Activated gamma-delta T cell treated with Interleukin-2 at 50 U/mL for 16 hours (primary cell): ENCODE data around the gene CASP1.
"Not testable (repeated sequence)": the region's sequence is repeated elsewhere in the genome, so short reads cannot be mapped to it uniquely, and the experiment has no call there.

ENCODE experiments used
- DNase-seq: peaks from one replicate; pipeline ENCODE4 v3.0.0-alpha.2; 2020

The CASP1 gene

DNA sequence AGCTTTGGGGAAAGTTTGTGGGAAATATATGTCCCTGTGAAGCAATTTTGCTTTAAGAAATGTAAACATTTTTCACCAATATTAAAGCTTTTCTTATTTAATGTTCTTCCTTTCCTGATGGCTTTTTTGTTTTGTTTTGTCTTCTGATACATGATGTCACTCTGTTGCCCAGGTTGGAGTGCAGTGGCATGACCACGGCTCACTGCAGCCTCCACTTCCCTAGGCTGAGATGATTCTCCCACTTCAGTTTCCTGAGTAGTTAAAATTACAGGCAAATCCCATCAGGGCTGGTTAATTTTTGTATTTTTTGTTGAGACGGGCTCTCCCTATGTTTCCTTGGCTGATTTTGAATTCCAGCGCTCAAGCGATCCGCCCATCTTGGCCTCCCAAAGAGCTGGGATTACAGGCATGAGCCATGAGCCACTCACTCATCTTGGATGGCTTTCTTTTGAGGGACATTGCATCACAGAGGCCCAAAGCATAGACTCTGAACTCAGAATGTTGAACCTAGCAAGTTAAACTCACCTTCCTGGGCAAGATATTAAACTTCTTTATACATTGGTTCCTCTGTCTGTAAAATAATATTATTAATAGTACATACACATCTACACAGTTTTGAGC, 10.8 kb upstream of the CASP1 start:
- no peak for DNase-seq

DNA sequence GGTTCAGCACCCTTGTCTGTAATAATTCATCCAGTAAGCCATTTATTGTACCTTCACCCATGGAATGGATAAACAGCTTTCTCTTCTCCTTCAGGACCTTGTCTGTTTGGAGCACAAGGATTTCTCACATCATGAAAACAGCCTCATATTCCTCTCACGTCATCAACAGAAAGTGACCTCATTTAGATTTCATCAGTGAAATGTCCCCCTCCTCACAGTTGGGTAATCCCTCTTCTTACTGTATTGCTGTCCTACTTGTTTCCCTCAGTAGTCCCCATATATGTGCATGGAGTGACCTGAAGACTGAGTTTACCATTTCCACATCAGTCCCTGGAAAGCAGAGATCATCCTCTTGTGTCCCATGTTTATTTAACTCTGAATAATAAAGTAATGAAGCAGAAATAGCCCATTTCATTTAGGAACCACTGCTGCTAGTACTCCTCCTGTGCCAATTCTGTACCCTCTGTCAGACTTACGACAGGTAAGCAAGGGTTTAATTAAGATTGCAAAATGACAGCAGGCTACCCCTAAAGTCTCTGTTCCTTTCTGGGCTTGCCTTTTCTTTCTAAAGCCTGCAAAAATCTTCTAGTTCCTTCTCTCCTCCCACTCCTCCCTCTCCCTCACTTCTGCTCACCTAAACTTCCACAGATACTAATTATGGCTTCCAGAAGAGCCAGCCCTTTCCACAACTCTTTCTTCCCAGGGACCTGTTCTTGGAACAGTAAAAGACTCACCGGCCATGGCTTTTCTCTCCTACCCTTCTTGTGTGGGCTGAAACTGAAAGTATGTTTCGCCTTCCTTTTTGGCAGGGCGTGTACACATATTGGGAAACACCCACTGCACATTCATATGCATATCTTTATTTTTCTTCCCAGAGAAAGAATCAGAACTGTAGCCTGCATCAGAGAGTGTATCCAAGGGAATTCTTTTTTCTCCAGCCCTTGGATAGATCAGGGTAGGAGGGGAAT, 9.9 kb upstream of the CASP1 start, which contains the start of gene CARD16:
Gene CARD16, minus strand, starts transcription at position 779 of the 968 bp plus-strand sequence. Its CDS starts 38 bp downstream, at position 741.
- DNase-seq: peak; percentile 36

DNA sequence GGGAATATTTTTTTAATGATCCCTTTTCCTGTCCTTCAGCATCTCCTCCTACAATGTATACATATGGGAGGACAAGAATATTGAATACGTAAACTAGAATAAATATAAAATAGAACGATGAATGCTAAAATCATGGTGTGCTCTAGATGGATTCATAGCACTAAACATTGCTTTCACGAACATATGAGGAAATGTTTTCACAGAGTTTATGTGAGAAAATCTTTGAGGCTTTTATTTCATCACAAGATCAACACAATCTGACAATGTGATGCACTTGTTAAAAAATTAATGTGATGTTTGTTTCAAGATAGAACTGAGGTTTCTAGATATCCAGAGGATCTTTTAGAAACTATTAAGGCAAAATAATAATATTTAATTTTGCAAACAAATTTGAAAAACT, 7.2 kb upstream of the CASP1 start:
- no peak for DNase-seq

DNA sequence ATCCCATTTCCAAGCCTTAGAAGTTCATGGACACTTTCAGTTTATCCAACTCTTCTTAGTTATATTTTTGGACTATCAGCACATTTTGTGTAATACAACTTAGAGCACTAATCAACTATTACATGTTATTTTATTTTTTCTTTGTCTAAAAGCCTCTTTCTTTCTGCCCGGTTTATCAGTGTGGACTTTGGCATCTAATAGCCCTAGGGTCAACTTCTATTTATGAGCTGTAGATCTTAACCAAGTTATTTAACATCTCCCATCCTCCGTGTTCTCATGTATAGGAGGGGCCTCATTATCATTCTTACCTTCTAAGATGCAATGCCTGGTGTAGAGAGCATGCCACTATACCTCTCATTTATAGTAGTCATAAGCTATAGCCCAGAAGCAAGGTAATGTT, 5.8 kb upstream of the CASP1 start:
- DNase-seq: no peak

DNA sequence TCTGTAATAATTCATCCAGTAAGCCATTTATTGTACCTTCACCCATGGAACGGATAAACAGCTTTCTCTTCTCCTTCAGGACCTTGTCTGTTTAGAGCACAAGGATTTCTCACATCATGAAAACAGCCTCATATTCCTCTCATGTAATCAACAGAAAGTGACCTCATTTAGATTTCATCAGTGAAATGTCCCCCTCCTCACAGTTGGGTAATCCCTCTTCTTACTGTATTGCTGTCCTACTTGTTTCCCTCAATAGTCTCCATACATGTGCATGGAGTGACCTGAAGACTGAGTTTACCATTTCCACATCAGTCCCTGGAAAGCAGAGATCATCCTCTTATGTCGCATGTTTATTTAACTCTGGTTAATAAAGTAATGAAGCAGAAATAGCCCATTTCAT, 556 bp downstream of the CASP1 start:
- DNase-seq: not testable (repeated sequence)

DNA sequence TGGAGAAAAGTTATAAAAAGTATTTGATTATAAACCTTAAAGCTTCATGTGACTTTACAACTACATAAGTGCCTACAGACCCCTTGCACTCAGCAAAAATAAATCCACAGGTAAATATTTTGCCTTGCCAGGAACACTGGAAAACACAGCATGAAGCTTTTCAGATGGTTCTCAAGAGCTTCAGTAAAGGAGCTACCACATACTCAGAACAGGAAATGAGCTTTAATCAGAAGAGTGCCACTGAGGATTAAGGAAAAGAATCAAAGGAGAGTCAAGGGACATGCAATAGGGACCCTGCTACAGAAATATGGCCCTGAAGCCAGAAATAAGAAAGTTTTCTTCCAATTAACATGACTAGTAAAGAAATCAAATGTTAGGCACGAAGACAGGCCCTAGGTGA, 1.2 kb downstream of the CASP1 start:
- DNase-seq: no peak

DNA sequence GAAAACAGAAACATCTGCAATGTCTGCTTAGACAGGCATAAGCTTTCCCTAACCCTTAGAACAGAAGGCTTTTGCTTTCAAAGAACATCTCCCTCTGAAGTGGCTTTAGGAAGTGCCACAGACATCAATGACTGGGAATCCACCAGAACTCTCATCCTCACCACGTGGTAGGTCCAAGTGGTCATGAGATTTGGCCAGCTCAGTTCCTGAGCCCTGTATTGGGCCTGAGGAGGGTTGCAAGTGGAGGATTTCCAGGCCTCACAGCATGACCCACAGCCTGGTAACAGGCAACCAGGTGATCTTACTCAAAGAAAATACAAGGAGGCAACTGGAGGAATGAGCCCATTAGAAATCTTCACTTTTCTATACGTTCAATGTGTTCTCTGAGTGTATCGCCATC, 1.6 kb downstream of the CASP1 start:
- no peak for DNase-seq

DNA sequence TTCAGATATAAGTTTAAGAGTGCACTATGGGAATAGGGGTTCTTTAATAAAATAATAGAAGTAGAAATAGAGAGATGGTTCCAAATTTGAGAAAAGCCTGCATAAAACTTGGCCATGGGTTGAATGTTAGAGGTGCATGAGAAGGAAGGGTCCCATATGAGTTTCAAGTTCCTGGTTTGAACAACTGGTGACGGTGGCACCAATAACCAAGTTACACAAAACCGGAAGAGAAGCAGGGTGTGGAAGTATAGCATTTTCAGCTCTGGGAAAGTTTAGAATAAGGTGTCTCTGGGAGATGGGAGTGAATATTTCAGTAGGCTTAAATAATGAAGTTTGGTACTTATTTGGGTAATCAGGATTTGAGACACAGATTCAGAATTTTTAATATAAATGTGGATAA, 2.4 kb downstream of the CASP1 start:
- no peak for DNase-seq

DNA sequence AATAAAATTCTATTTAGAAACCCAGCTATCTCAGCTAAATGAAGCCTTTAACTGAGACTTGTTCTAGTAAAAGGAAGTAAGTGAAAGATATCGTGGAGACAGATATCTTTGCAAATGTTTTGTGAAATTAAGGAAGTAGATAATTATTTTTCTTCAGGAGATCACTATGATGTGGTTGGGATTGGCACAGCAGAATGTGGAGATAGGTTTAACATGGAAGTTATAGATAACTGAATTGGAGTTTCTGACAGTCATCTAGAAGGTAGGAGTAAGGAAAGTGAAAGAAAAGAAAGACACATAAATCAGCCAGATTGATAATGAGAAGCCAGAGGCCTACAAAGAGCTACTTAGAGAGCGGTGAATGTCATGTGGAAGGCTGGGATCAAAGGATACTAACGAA, 7.3 kb downstream of the CASP1 start:
- DNase-seq: no peak

DNA sequence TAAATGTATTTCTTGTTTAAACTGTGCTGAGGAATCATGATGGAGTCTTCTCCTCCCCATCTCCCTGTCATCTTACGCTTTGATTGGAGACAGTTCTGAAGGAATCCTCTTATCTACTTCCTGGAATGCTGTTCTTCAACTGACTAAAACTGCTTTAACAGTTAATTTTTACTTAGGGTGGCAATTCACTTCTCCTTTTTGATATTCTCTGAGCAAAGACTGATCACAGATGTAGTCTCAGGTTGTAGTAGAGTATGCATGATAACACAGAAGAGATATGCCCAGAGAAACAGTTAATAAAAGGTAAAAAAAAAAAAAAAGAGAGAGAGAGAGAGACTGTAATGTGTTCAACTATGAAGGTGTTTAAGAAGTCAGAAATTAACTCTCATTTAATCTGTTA, 10.6 kb downstream of the CASP1 start:
- no peak for DNase-seq

DNA sequence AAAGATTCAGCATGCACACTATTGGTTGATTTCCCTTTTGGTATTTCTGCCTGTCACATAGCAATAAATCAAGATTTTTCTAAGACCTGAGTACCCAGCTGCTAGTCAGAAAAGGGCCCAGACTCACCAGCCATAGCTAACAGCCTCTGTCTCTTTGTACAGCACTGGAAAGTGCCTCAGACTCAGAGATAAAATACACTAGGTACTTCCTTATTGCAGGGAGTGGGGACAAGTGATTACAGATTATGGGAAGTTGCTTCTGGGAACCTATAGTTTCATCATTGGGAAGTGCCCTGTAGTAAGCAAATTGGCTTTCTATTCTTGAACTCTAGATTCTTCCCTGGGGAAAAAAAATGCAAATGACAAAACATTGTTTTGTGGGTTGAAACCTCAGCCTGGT, 11.9 kb downstream of the CASP1 start, which contains the start of gene CASP5:
Gene CASP5, minus strand, starts transcription at position 166 of the 400 bp plus-strand sequence. Its CDS starts 32 bp downstream, at position 134.
- DNase-seq: no peak

DNA sequence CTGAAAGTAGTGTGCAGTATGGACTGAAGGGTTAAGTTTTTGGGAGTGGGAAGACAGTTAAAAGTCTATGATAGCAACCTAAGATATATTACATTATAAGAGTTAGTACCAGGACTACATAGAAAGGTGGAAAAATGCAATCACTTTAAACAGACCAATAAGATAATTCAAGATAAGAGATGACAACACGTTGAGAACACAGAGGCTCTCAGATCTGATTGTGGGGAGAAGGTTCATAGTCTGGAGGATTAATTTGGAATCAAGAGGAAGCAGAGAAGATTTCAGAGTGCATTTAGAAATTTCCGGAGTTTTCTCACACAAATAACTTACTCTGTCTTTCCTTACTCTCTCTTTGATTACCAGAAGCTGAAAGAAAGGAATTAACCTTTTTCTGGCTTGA, 12.4 kb downstream of the CASP1 start:
- DNase-seq: no peak

DNA sequence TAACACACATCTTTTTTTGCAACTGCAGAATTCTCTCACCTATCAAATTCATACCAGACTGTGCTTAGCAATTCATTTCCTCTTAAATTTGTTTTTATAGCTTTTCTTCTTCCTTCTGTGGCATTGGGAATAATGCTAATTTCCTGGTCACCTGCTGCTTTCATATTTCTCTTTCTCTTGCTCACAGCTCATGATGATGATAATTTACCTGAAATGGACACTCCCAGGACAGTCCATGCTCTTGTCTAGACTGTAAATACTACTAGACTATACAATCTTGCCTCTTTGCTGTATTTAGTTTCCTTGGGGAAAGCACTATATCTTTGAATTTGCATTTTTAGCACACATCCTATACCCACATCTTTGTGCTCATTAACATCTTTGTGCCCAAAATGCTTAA, 27.5 kb downstream of the CASP1 start:
- DNase-seq: no peak

DNA sequence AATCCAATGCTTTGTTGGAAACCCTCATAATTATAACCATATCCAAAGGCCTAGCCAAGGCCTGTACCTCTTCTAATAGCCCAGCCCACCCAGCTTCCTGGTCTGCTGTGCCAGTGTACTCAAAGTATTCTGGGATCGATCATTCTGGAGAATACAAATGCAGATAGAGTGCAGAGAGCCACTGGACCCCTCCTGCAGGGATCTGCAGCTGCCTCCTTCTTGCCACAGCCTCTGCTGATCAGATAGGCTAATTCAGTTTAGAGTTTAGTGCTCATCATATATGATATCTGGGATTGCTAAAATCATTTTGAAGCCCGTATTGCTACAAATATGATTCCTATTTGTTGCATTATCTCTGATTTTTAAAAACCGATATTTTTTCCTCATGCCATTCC, 29.5 kb downstream of the CASP1 start:
- DNase-seq: no peak

DNA sequence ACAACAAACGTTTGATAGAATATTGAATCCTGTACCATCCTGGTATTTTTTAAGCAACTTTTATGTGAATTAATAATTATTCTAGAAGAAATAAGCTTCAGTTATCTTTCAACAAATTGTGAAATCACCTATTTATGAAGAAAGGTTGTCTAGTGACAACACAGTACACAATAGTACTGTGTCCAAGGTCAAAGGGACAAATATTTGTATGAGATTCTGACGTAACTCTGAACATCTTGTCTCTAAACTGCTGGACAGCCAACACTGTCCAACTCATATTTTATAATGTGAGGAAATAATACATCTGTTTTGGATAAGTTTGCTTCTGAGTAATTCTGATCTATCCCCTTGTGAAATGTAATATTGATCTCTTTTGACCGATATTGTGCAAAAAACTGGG, 30.9 kb downstream of the CASP1 start:
- DNase-seq: no peak

DNA sequence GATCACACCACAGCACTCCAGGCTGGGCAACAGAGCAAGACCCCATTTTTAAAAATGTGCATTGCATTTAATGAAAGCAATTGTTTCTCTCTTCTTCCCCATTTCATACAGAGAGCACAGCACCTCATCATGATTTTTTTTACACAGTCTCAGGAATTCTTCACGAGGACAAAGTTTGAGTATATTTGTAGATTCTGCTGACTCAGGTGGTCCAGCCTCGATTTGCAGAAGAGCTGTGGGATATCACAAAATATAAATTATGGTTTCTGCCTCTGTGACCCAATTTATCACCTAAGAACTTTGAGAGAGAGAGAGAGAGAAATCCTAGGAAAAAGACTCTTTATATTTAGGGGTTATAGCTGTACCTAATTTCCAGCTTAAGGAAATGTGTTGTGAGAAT, 31.8 kb downstream of the CASP1 start:
- no peak for DNase-seq

DNA sequence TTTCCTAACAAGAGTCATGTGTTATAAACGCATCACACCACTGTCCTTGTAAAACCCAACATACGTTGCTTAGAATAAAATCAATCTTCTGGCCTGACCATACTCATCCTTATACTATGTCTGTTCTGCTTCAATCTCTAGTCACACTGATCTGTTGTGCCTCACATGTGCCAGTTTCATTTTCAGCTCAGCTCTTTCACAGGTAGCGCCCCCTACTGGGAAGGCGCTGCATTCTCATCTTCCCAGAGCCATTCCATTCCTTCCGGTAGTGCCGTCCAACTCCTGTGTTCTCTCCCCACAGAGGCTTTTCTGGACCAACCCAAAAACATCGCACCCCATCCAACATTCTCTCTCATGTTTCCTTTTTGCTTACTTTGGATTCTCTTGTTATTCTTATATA, 34.1 kb downstream of the CASP1 start:
- DNase-seq: peak; percentile 37

DNA sequence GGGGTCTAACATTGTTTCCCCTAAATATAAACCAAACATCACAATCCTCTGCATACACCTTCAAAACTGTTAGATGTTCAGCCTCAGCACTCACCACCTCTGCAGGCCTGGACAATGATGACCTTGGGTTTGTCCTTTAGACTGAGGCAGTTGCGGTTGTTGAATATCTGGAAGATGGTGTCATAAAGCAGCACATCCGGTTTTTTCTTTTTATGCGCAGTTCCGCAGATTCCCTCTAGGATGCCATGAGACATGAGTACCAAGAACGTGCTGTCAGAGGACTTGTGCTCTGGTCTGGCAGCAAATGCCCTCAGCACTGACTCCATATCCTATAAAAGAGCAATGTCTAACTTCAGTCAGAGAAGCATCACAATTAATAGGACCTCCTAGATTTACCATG, 34.8 kb downstream of the CASP1 start:
- no peak for DNase-seq

DNA sequence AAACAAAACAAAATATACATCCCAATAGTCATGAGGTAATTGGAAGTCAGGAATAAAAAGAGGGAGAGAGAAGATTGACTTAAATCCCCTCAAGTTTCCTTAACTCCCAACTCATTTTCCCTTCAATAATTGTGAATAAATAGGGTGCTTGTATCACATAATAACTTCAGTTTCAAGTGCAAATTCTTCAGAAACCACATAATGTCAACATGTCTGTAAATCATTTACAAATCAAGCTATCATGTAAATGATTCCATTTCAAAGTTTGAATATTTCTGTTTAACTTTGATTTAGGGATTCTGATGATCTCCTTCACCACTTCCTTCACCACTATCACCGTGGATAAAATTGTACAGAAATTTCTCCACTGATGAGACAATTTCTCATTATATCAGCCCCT, 35.2 kb downstream of the CASP1 start:
- no peak for DNase-seq

DNA sequence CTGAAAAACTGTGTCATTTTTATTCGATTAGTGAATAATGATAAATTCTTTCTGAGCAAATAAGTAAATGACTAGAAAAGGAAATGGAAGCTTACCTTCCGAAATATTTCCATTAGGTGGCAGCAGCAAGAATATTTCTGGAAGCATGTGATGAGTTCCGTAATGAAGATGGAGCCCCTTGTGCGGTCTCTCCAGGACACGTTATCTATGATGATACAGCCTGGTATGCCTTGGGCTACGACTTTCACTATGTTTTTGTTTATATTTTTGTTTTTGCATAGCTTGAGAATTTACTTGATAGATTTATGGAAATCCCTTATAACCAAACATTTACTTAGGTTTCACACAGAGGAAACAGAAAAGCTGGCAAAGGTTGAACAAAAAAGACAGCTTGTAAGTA, 37.7 kb downstream of the CASP1 start:
- no peak for DNase-seq

DNA sequence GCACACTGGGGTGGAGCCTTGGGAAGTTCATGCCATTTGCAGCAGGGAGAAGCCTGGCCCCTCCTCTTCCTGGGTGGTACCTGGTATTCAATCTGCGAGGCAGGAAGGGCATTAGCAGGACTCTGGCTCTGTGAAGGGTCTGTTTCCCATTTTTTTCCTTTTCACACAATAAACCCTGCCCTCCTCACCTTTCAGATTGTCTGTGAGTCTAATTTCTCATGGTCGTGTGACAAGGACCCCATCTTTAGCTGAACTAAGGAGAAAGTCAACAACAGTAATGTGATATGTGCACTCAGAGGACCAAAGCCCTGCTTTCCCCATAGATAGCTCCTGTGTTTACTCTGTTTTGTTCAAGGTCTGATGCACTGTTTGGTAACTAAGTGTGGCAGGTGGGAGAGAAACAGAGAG, 39.9 kb downstream of the CASP1 start:
- no peak for DNase-seq

DNA sequence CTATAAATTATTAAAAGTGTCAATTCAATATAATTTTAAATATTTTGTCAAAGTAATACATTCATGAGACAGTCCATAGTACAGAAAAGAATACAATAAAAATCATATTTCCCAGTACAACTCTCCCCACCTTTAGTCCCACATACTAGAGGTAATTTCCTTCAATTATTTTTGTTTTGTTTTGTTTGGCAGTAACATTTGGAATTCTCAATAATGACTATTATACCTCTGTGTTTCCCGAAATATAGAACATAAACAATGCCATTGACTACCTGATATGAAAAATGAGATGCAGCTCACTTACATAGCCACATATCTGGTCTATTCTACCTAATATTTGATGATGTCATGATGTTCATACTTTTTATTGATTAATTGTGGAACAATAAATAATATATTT, 42.2 kb downstream of the CASP1 start:
- DNase-seq: no peak

DNA sequence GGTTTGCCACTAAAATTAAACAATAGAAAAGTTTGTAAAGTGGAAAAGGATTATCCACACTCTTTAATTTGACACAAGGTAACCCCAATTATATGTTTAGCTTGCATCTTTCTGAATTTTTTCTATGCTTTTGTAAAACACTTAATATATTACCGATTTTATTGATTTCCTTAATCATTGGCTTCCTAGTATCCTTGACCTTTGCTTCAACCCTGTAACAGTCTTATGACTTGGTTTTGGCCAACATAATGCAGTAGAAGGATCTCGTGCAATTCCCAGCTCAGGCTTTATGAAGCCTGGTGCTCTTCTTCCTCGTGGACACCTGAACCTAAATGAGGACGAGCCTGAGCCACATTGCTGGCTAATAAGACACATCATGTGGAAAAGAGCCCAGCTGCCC, 43.0 kb downstream of the CASP1 start:
- DNase-seq: no peak

DNA sequence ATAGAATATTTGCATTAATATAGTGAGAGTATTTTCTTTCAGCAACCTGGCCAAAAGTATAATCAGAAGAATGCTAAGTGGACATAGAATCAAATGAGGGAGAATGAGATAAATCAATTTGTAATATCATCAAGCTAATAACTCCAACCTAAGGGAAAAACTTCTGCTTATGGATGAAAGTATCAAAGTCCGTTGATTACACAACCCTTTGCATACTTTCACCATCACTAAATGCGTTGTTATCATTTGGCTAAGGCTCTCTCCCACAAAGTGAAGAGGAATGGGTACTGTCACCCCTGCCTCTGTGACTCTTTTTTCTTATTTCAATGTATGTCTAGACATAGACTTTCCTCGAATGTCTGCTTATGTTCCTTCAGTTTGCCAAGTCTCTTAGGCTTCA, 50.1 kb downstream of the CASP1 start:
- DNase-seq: no peak
